Smooth muscle cell (in vitro differentiated cells): ENCODE measurements around the gene URM1. TPM values are rescaled to one million over a fixed set of nuclear protein-coding genes. Genes with fewer than 3 reads are reported as not detected.
A peak's percentile ranks its signal among the peaks of the same experiment; 100 is the strongest.

Experiments
- DNase-seq: peaks from one replicate; lab custom pipeline; 2025; ENCODE audit not compliant: unreplicated experiment; lab: John Stamatoyannopoulos, UW
- H2AFZ ChIP-seq: fragments of 200-600 bp; sonication (generic); 2 replicates; pipeline ENCODE4 v1.6.0; 2016; ENCODE audit warnings: antibody characterized with exemption, low read depth, mild to moderate bottlenecking
- H3F3A ChIP-seq: fragments of 200-600 bp; sonication (generic); 2 replicates; pipeline ENCODE4 v1.6.0; 2017; ENCODE audit warnings: antibody characterized with exemption, low read depth
- H3K27ac ChIP-seq: fragments of 200-600 bp; sonication (generic); 2 replicates; pipeline ENCODE4 v1.5.1; 2016; ENCODE audit warnings: low read depth, mild to moderate bottlenecking
- H3K27me3 ChIP-seq: fragments of 200-600 bp; sonication (generic); 2 replicates; pipeline ENCODE4 v1.6.1; 2016; ENCODE audit warnings: low read depth, mild to moderate bottlenecking
- H3K36me3 ChIP-seq: fragments of 200-600 bp; sonication (generic); 2 replicates; pipeline ENCODE4 v1.5.1; 2016; ENCODE audit warnings: low read depth
- H3K4me1 ChIP-seq: fragments of 200-600 bp; sonication (generic); 2 replicates; pipeline ENCODE4 v1.5.1; 2016; ENCODE audit warnings: low read depth
- H3K4me2 ChIP-seq: fragments of 200-600 bp; sonication (generic); 2 replicates; pipeline ENCODE4 v1.6.0; 2016; ENCODE audit warnings: mild to moderate bottlenecking
- H3K4me3 ChIP-seq: fragments of 200-600 bp; sonication (generic); 2 replicates; pipeline ENCODE4 v1.5.1; 2016; ENCODE audit warnings: mild to moderate bottlenecking
- H3K79me2 ChIP-seq: fragments of 200-600 bp; sonication (generic); 2 replicates; pipeline ENCODE4 v1.6.0; 2016; ENCODE audit warnings: low read depth, mild to moderate bottlenecking
- H3K9ac ChIP-seq: fragments of 200-600 bp; sonication (generic); 2 replicates; pipeline ENCODE4 v1.6.0; 2016; ENCODE audit warnings: low read depth
- H3K9me3 ChIP-seq: fragments of 200-600 bp; sonication (generic); replicated peaks from 2 replicates; pipeline ENCODE4 v1.5.1; 2016; ENCODE audit warnings: low read depth
- H4K20me1 ChIP-seq: fragments of 200-600 bp; sonication (generic); 2 replicates; pipeline ENCODE4 v1.6.0; 2016; ENCODE audit warnings: low read depth
- WGBS: methylation state at CpG from one replicate; pipeline ENCODE4 v1.1.7; 2016; ENCODE audit warnings: low lambda C conversion rate; 5-methylcytosine and 5-hydroxymethylcytosine counted together
- polyA plus RNA-seq: library from polyadenylated mRNA; unstranded; fragments of >200 nt; fragmentation: Nextera tagmentation; extraction: Ambion mirVana; gene quantifications from 2 replicates; pipeline ENCODE4 v1.2.1, GENCODE V29; 2016
- total RNA-seq: library from RNA; depleted of rRNA; stranded (reverse); fragments of >200 nt; gene quantifications from 2 replicates; pipeline ENCODE4 v1.2.3, GENCODE V29; 2014
- TF ChIP-seq, protein P1 (sequence below): fragments of 200-600 bp; sonication (generic); IDR thresholded peaks from 2 replicates; pipeline ENCODE4 v1.5.1; 2017; ENCODE audit warnings: borderline replicate concordance, mild to moderate bottlenecking, antibody characterized with exemption; ENCODE audit not compliant: insufficient read depth, poor library complexity, severe bottlenecking

Gene URM1
- total and polyA plus RNA-seq, 2 experiments from 2014 or later = 27.3 to 48.7 TPM

DNA sequence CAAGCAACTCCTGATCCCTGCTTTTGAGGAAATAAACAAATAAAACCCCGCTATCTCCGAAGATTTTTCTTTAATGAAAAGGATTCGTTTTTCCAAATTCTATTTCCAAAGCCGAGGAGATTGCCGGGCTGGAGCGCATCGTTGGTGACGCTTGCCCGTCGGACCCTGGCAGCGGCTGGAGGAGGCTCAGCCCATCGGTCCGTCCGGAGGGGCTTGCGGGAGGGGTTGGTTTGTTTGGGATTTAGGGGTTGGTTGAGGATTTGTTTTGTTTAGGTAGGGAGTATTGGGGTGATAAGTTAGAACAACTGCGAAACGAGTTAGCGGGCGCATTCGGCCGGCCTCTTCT, 20.8 kb downstream of the URM1 start:
- H3K79me2 ChIP-seq = no peaks in the 10 kb centered on the region
- DNase-seq = no peak
- no peaks in the 10 kb centered on the region for H3F3A ChIP-seq
- no peak overlapping the region for H2AFZ ChIP-seq
- H3K4me2 ChIP-seq = no peak overlapping the region
- WGBS = 20% methylated on average over 21 of the region's 21 CpGs
- H3K4me3 ChIP-seq = no peak overlapping the region
- H3K36me3 ChIP-seq = peaks cover 3% of the 10 kb centered on the region
- TF ChIP-seq, protein P1, sequence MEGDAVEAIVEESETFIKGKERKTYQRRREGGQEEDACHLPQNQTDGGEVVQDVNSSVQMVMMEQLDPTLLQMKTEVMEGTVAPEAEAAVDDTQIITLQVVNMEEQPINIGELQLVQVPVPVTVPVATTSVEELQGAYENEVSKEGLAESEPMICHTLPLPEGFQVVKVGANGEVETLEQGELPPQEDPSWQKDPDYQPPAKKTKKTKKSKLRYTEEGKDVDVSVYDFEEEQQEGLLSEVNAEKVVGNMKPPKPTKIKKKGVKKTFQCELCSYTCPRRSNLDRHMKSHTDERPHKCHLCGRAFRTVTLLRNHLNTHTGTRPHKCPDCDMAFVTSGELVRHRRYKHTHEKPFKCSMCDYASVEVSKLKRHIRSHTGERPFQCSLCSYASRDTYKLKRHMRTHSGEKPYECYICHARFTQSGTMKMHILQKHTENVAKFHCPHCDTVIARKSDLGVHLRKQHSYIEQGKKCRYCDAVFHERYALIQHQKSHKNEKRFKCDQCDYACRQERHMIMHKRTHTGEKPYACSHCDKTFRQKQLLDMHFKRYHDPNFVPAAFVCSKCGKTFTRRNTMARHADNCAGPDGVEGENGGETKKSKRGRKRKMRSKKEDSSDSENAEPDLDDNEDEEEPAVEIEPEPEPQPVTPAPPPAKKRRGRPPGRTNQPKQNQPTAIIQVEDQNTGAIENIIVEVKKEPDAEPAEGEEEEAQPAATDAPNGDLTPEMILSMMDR = no peak
- H3K9me3 ChIP-seq = no peaks in the 10 kb centered on the region
- peaks cover 19% of the 10 kb centered on the region for H3K4me1 ChIP-seq
- peaks cover 85% of the 10 kb centered on the region for H3K27me3 ChIP-seq
- no peak overlapping the region for H3K9ac ChIP-seq
- H3K27ac ChIP-seq = no peak overlapping the region
- H4K20me1 ChIP-seq = peaks cover 57% of the 10 kb centered on the region

GRCh38 chr9:128392302-128393144, 21.3 kb downstream of the URM1 start:
- H3K27ac ChIP-seq = no peak overlapping the region
- H2AFZ ChIP-seq = no peak overlapping the region
- peaks cover 53% of the 10 kb centered on the region for H4K20me1 ChIP-seq
- H3K4me2 ChIP-seq = peak overlapping the region; percentile 76
- WGBS = 4% methylated on average over 77 of the region's 88 CpGs
- H3F3A ChIP-seq = no peaks in the 10 kb centered on the region
- H3K27me3 ChIP-seq = peaks cover 91% of the 10 kb centered on the region
- H3K4me3 ChIP-seq = peak overlapping the region; percentile 8
- H3K9ac ChIP-seq = no peak overlapping the region
- H3K4me1 ChIP-seq = peaks cover 19% of the 10 kb centered on the region
- no peaks in the 10 kb centered on the region for H3K79me2 ChIP-seq
- H3K36me3 ChIP-seq = peaks cover 3% of the 10 kb centered on the region
- H3K9me3 ChIP-seq = no peaks in the 10 kb centered on the region
- TF ChIP-seq, protein P1 = no peak
- no peak for DNase-seq

GRCh38 chr9:128393145-128393775, 22.1 kb downstream of the URM1 start:
- no peaks in the 10 kb centered on the region for H3K9me3 ChIP-seq
- H3K27me3 ChIP-seq = peaks cover 99% of the 10 kb centered on the region
- no peak for DNase-seq
- no peak overlapping the region for H2AFZ ChIP-seq
- no peaks in the 10 kb centered on the region for H3K36me3 ChIP-seq
- H3K4me3 ChIP-seq = peak overlapping the region; percentile 8
- H4K20me1 ChIP-seq = peaks cover 52% of the 10 kb centered on the region
- H3K9ac ChIP-seq = no peak overlapping the region
- no peak overlapping the region for H3K27ac ChIP-seq
- H3K4me1 ChIP-seq = peaks cover 19% of the 10 kb centered on the region
- no peaks in the 10 kb centered on the region for H3K79me2 ChIP-seq
- peak overlapping the region; percentile 76 for H3K4me2 ChIP-seq
- TF ChIP-seq, protein P1 = no peak
- no peaks in the 10 kb centered on the region for H3F3A ChIP-seq
- WGBS = 2% methylated on average over 31 of the region's 56 CpGs

DNA sequence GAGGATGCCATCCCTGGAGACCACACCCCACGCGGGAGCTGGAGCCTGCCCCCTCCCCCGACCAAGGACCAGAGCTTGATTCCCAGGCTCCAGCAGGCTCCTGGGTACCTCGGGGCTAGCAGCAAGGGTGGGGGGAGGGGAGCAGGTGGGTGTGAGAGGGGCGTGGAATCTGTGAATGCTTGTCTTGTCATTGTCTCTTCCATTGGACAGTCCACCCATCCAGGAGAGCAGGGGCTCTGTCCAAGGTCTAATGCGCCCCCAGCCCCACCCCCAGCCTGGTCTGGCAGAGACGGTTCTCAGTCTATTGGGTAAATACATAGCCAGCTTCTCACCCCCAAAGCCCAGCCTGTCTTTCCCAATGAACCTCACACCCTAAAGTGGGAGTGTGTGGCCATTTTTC, 22.8 kb downstream of the URM1 start:
- Histone ChIP-seq H3K4me1 (peaks cover 19% of the 10 kb centered on the region), H4K20me1 (peaks cover 52% of the 10 kb centered on the region), H3K27me3 (peaks cover 96% of the 10 kb centered on the region), H3K9ac (no peak overlapping the region), H3K27ac (no peak overlapping the region), H3K79me2 (no peaks in the 10 kb centered on the region), H3K4me2 (no peak overlapping the region), H3K36me3 (no peaks in the 10 kb centered on the region), H3K4me3 (no peak overlapping the region), H3F3A (no peaks in the 10 kb centered on the region), H3K9me3 (no peaks in the 10 kb centered on the region), H2AFZ (no peak overlapping the region)
- WGBS = 11% methylated on average over 6 of the region's 7 CpGs
- TF ChIP-seq, protein P1 = no peak
- no peak for DNase-seq
